GM20000 (cell line): ENCODE results near the gene ADGRF1.

ENCODE experiments used
- DNase-seq: peaks from one replicate; pipeline ENCODE4 v3.0.0; 2012; ENCODE audit warnings: low spot score
- CTCF ChIP-seq: IDR thresholded peaks from 2 replicates; pipeline ENCODE4 v1.5.1; 2012; ENCODE audit warnings: mild to moderate bottlenecking, control low read depth; ENCODE audit errors: extremely low read depth, missing control alignments

The ADGRF1 gene

GRCh38 chr6:47079638-47080037 lies 37.5 kb upstream of the ADGRF1 start:
- DNase-seq: no peak
- TF ChIP-seq CTCF: no peak

GRCh38 chr6:47078991-47079390 lies 36.9 kb upstream of the ADGRF1 start:
- TF ChIP-seq CTCF: no peak
- DNase-seq: no peak

GRCh38 chr6:47076422-47077344 lies 34.6 kb upstream of the ADGRF1 start:
- TF ChIP-seq CTCF: no peak
- DNase-seq: no peak

- no peak for TF ChIP-seq CTCF
- no peak for DNase-seq
Observed at GRCh38 chr6:47075741-47076421, 33.7 kb upstream of the ADGRF1 start.

- DNase-seq: no peak
- no peak for TF ChIP-seq CTCF
Observed at GRCh38 chr6:47075168-47075567, 33.0 kb upstream of the ADGRF1 start.

- DNase-seq: no peak
- TF ChIP-seq CTCF: no peak
Observed at GRCh38 chr6:47073125-47074110, 31.3 kb upstream of the ADGRF1 start.
